ENCODE results near the gene NEURL3. TPM values are rescaled to one million over a fixed set of nuclear protein-coding genes. Genes with fewer than 3 reads are reported as not detected.
A peak's percentile ranks its signal among the peaks of the same experiment; 100 is the strongest.
"Not testable (repeated sequence)": the region's sequence is repeated elsewhere in the genome, so short reads cannot be mapped to it uniquely, and the experiment has no call there.

Gene NEURL3
- polyA plus RNA-seq, 3 donors: 4.0 to 5.5 (median 4.8) TPM

GRCh38 chr2:96498611-96499010 is 6.5 kb downstream of the NEURL3 start:
- DNase-seq (ENCODE audit: extremely low read depth in 1 of 11, low read depth in 9 of 11, low spot score in 4 of 11): not testable (repeated sequence)

- no peak for DNase-seq (ENCODE audit: extremely low read depth in 1 of 11, low read depth in 9 of 11, low spot score in 4 of 11)
Observed at GRCh38 chr2:96498021-96498431, 7.1 kb downstream of the NEURL3 start.

- no peak for DNase-seq (ENCODE audit: extremely low read depth in 1 of 11, low read depth in 9 of 11, low spot score in 4 of 11)
Observed at GRCh38 chr2:96495982-96496629, 9.1 kb downstream of the NEURL3 start.

- no peak for DNase-seq (ENCODE audit: extremely low read depth in 1 of 11, low read depth in 9 of 11, low spot score in 4 of 11)
Observed at GRCh38 chr2:96494188-96494587, 11.0 kb downstream of the NEURL3 start.

- DNase-seq (ENCODE audit: extremely low read depth in 1 of 11, low read depth in 9 of 11, low spot score in 4 of 11): no peak
Observed at GRCh38 chr2:96493072-96493471, 12.1 kb downstream of the NEURL3 start.

- no peak for DNase-seq (ENCODE audit: extremely low read depth in 1 of 11, low read depth in 9 of 11, low spot score in 4 of 11)
Observed at GRCh38 chr2:96491860-96492497, 13.2 kb downstream of the NEURL3 start.

GRCh38 chr2:96489663-96490062 is 15.5 kb downstream of the NEURL3 start:
- no peak for DNase-seq (ENCODE audit: extremely low read depth in 1 of 11, low read depth in 9 of 11, low spot score in 4 of 11)

GRCh38 chr2:96489261-96489660 is 15.9 kb downstream of the NEURL3 start:
- DNase-seq (ENCODE audit: extremely low read depth in 1 of 11, low read depth in 9 of 11, low spot score in 4 of 11): no peak

GRCh38 chr2:96486696-96487095 is 18.5 kb downstream of the NEURL3 start:
- no peak for DNase-seq (ENCODE audit: extremely low read depth in 1 of 11, low read depth in 9 of 11, low spot score in 4 of 11)

- DNase-seq (ENCODE audit: extremely low read depth in 1 of 11, low read depth in 9 of 11, low spot score in 4 of 11): peak in 8 of 11 donors; percentile 62 to 80 (median 70)
Observed at GRCh38 chr2:96485751-96486651, 19.2 kb downstream of the NEURL3 start.

GRCh38 chr2:96485350-96485749 is 19.8 kb downstream of the NEURL3 start:
- DNase-seq (ENCODE audit: extremely low read depth in 1 of 11, low read depth in 9 of 11, low spot score in 4 of 11): no peak

GRCh38 chr2:96484091-96484490 is 21.1 kb downstream of the NEURL3 start:
- DNase-seq (ENCODE audit: extremely low read depth in 1 of 11, low read depth in 9 of 11, low spot score in 4 of 11): no peak

- no peak for DNase-seq (ENCODE audit: extremely low read depth in 1 of 11, low read depth in 9 of 11, low spot score in 4 of 11)
Observed at GRCh38 chr2:96477458-96477857, 27.7 kb downstream of the NEURL3 start.

- no peak for DNase-seq (ENCODE audit: extremely low read depth in 1 of 11, low read depth in 9 of 11, low spot score in 4 of 11)
Observed at GRCh38 chr2:96471772-96472171, 33.4 kb downstream of the NEURL3 start.

GRCh38 chr2:96470636-96471035 is 34.5 kb downstream of the NEURL3 start:
- DNase-seq (ENCODE audit: extremely low read depth in 1 of 11, low read depth in 9 of 11, low spot score in 4 of 11): peak in 6 of 11 donors; percentile 30 to 53 (median 45)

GRCh38 chr2:96470109-96470508 is 35.0 kb downstream of the NEURL3 start:
- DNase-seq (ENCODE audit: extremely low read depth in 1 of 11, low read depth in 9 of 11, low spot score in 4 of 11): no peak

- no peak for DNase-seq (ENCODE audit: extremely low read depth in 1 of 11, low read depth in 9 of 11, low spot score in 4 of 11)
Observed at GRCh38 chr2:96468904-96469303, 36.3 kb downstream of the NEURL3 start.

GRCh38 chr2:96464651-96465050 is 40.5 kb downstream of the NEURL3 start:
- DNase-seq (ENCODE audit: extremely low read depth in 1 of 11, low read depth in 9 of 11, low spot score in 4 of 11): no peak

- DNase-seq (ENCODE audit: extremely low read depth in 1 of 11, low read depth in 9 of 11, low spot score in 4 of 11): no peak
Observed at GRCh38 chr2:96464061-96464460, 41.1 kb downstream of the NEURL3 start.

GRCh38 chr2:96463119-96463518 is 42.0 kb downstream of the NEURL3 start:
- DNase-seq (ENCODE audit: extremely low read depth in 1 of 11, low read depth in 9 of 11, low spot score in 4 of 11): no peak

Measured in renal cortex interstitium (tissue), 11 donors.